ENCODE results near the gene LGR5. TPM values are rescaled to one million over a fixed set of nuclear protein-coding genes. Genes with fewer than 3 reads are reported as not detected.
A peak's percentile ranks its signal among the peaks of the same experiment; 100 is the strongest.

LGR5 gene
- total RNA-seq, 1 donor from 2014 or later: 0.67 TPM

DNA sequence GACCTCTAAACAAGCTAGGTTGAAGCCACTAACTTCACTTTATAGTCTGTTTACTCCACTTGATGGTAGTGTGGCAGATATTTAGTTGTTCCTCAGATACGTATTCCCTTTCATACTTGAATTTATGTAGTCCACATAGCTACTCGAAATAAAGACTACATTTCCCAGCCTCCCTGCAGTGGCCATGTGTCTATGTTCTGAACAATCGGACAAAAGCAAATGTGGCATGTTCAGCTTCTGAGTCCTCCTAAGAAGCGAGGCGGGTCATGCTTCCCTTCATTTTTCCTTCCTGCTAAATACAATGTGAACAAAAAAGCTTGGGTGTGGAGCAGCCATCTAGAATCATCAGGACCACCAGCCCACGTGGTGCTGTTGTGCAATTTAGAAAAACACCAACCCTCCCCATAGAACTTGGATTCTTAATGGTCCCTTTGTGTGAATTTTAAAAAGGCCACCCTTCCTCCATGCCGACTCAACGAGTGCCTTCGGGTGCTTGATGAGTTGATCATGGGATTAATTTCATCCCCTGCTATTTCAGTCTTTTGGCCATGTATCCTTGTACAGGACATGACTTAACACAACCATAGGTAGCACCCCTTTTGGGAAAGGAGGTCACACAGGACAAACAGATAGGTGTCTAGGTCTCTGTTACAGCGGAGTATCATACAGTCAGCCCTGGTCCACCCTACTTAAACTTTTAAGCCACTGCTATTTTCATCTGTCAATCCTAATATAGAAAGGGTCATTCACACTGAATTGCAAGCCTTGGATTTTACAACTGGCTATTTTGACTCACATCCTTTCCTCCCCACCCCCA lies 163.4 kb downstream of the LGR5 start:
- peaks cover 2% of the 10 kb centered on the region for H3K4me1 Mint-ChIP-seq (ENCODE audit: low read depth)
- TF ChIP-seq, protein P1, sequence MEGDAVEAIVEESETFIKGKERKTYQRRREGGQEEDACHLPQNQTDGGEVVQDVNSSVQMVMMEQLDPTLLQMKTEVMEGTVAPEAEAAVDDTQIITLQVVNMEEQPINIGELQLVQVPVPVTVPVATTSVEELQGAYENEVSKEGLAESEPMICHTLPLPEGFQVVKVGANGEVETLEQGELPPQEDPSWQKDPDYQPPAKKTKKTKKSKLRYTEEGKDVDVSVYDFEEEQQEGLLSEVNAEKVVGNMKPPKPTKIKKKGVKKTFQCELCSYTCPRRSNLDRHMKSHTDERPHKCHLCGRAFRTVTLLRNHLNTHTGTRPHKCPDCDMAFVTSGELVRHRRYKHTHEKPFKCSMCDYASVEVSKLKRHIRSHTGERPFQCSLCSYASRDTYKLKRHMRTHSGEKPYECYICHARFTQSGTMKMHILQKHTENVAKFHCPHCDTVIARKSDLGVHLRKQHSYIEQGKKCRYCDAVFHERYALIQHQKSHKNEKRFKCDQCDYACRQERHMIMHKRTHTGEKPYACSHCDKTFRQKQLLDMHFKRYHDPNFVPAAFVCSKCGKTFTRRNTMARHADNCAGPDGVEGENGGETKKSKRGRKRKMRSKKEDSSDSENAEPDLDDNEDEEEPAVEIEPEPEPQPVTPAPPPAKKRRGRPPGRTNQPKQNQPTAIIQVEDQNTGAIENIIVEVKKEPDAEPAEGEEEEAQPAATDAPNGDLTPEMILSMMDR (IDR thresholded peaks at IDR 0.05; ENCODE audit: unreplicated experiment): no peak

DNA sequence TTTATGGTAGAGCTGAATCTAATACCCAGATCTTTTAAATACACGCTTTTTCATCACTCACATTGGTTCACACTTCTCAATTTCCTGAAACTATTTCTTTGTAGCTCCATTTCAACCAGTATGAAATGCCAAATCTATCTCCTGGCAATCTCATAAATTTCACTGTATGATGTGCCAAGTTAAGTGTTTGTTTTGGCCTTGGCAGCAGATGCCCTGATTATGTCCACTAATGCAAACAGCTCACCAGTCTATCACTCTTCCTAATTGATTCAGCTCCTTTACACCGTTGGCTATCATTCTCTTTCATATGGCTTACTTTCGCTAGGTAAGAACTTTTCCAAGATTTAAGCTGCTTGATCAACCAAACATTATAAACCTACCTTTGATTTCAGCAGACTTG lies 165.4 kb downstream of the LGR5 start:
- Mint-ChIP-seq H3K9me3 (ENCODE audit: low read depth) (no peaks in the 10 kb centered on the region), H3K27ac (no peak overlapping the region), H3K4me3 (ENCODE audit: low read depth) (no peak overlapping the region), H3K36me3 (ENCODE audit: insufficient read depth) (peaks cover 33% of the 10 kb centered on the region), H3K27me3 (peaks cover 12% of the 10 kb centered on the region), H3K4me1 (ENCODE audit: low read depth) (peaks cover 2% of the 10 kb centered on the region)
- DNase-seq (ENCODE audit: low spot score, unreplicated experiment): no peak
- TF ChIP-seq, protein P1 (IDR thresholded peaks at IDR 0.05; ENCODE audit: unreplicated experiment): no peak

More for the DNA sequence above, 163.4 kb downstream of the LGR5 start:
- peaks cover 21% of the 10 kb centered on the region for H3K36me3 Mint-ChIP-seq (ENCODE audit: insufficient read depth)
- no peak for DNase-seq (ENCODE audit: low spot score, unreplicated experiment)
- H3K27ac Mint-ChIP-seq: no peak overlapping the region
- H3K4me3 Mint-ChIP-seq (ENCODE audit: low read depth): no peak overlapping the region
- H3K27me3 Mint-ChIP-seq: peaks cover 12% of the 10 kb centered on the region
- H3K9me3 Mint-ChIP-seq (ENCODE audit: low read depth): no peaks in the 10 kb centered on the region

DNA sequence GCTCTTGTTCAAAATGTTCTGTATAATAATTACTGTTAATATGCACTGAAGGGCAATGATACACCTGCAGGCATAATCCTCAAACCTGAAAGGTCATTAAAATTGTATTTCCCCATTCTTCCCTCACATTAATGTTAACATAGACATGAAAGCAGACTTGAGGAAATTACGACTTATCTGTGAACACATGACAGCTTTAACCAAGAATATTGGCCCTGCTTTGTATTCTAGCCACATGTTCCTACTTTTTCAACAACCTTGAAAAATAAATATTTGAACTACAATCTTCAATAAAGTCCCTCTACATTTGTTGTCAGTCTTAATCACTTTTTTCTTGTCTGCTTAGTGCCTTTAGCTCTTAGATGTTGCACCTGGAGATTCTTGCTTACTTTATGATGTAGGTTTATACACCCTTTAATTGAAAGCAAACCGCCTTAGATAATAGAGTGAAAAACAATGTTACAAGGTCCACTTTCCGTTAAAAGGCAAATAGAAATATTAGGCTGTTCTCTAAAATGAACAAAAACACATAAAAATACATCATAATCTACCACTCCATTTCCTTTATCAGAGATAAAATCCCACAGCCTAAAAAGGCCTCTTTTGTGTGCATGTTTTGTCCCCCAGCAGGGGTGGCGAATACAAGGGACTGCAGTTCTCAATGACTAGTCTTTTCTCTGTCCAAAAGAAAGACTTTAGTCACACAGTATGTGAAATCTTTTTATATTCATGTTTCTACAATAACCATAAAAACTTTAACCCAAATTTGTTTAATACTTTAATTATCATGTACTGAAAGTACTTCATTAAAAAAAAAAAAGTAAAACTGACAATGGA lies 168.1 kb downstream of the LGR5 start:
- Mint-ChIP-seq H3K27ac (no peak overlapping the region), H3K36me3 (ENCODE audit: insufficient read depth) (peaks cover 41% of the 10 kb centered on the region), H3K27me3 (no peaks in the 10 kb centered on the region), H3K4me3 (ENCODE audit: low read depth) (no peak overlapping the region), H3K4me1 (ENCODE audit: low read depth) (peaks cover 2% of the 10 kb centered on the region), H3K9me3 (ENCODE audit: low read depth) (no peaks in the 10 kb centered on the region)
- no peak for DNase-seq (ENCODE audit: low spot score, unreplicated experiment)
- TF ChIP-seq, protein P1 (IDR thresholded peaks at IDR 0.05; ENCODE audit: unreplicated experiment): no peak

DNA sequence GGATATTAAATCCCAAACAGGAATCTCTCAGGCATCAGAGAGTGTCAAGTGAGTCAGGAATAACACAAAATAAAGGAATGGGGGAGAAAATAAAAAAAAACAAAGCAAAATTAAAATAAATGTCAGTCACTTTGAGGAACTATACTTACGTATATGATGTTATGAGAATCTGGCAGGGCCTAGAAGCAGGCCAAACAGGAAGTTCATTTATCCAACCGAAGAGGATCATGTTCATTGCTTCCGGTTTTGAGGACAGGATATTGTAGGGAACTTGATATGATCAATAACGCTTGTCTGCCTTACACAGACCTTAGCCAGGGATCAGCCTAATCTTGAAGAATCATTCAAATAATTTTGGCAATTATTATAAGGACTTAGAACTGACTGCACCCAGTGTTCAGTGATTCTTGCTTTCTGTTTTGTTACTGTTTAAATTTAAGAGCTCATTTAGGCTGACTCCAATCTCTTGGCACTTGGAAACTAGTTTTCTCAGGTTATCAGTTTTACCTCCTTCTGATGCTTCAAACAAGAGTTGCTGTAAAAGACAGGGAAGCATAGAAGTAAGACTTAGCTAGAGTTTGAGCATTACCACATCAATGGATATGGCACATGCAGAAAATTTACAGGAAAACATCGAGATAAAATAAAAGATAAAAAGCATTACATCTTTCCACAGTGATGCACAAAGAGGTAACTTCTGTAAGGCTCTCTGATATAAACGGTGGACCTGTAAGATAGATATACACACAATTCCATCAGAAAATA lies 170.6 kb downstream of the LGR5 start:
- TF ChIP-seq, protein P1 (IDR thresholded peaks at IDR 0.05; ENCODE audit: unreplicated experiment): no peak
- Mint-ChIP-seq H3K4me3 (ENCODE audit: low read depth) (no peak overlapping the region), H3K36me3 (ENCODE audit: insufficient read depth) (peaks cover 43% of the 10 kb centered on the region), H3K27me3 (no peaks in the 10 kb centered on the region), H3K27ac (no peak overlapping the region), H3K9me3 (ENCODE audit: low read depth) (no peaks in the 10 kb centered on the region), H3K4me1 (ENCODE audit: low read depth) (peaks cover 2% of the 10 kb centered on the region)
- DNase-seq (ENCODE audit: low spot score, unreplicated experiment): no peak

DNA sequence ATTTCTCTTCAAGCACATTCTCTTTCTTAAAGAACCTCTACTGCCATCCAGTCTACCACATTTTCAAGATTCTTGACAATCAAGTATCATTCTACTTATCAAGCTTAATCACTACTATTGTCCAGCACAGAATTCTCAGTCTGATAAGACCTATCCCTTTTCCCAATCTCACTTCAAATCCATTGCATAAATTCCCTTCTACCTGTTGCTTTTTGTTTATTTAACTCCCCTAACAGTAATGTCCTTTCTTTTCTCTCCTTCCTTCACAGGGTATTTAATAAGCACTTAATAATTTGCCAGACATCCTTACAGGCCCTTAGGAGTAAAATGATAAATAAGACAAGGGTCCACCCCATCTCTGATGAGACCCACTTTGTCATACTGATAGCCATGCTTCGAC lies 182.3 kb downstream of the LGR5 start:
- peak overlapping the region; percentile 8 for H3K27ac Mint-ChIP-seq

More for the DNA sequence above, 182.3 kb downstream of the LGR5 start:
- Mint-ChIP-seq H3K4me3 (ENCODE audit: low read depth) (no peak overlapping the region), H3K27me3 (no peaks in the 10 kb centered on the region), H3K4me1 (ENCODE audit: low read depth) (peaks cover 2% of the 10 kb centered on the region), H3K9me3 (ENCODE audit: low read depth) (no peaks in the 10 kb centered on the region), H3K36me3 (ENCODE audit: insufficient read depth) (peaks cover 36% of the 10 kb centered on the region)
- TF ChIP-seq, protein P1 (IDR thresholded peaks at IDR 0.05; ENCODE audit: unreplicated experiment): no peak
- DNase-seq (ENCODE audit: low spot score, unreplicated experiment): no peak

All from progenitor cell of endocrine pancreas (in vitro differentiated cells).